ENCODE data around the gene ZNF302. TPM values are rescaled to one million over a fixed set of nuclear protein-coding genes. Genes with fewer than 3 reads are reported as not detected.
"Not testable (repeated sequence)": the region's sequence is repeated elsewhere in the genome, so short reads cannot be mapped to it uniquely, and the experiment has no call there.

The ZNF302 gene
- total RNA-seq, 1 donor from 2014 or later = 42.0 TPM

- Histone ChIP-seq H3K36me3 (peaks cover 31 to 48% of the 10 kb centered on the region in 2 donors), H3K9me3 (peaks cover 22 to 43% of the 10 kb centered on the region in 2 donors), H3K4me1 (peaks cover 0 to 9% of the 10 kb centered on the region in 2 donors), H3K4me3 (peak overlapping the region; percentile 83 to 85), H3K27ac (peak overlapping the region; percentile 99), H3K27me3 (no peaks in the 10 kb centered on the region)
- intact Hi-C loops (cut with DNase I) = loop anchor here (10.0 kb wide), 2 partner anchors 866 to 966 kb away; partner anchors contain the start of genes COX6B1, ETV2 and TMEM147
- no peak for TF ChIP-seq CTCF (IDR thresholded peaks at IDR 0.05)
- no peak for DNase-seq (ENCODE audit: low spot score in 2 of 2)
These were observed 943 bp downstream of the ZNF302 start for GRCh38 chr19:34678421-34678820.

GRCh38 chr19:34681478-34681877 lies 4.0 kb downstream of the ZNF302 start:
- intact Hi-C loops (cut with DNase I) = no loop called here
- Histone ChIP-seq H3K36me3 (peaks cover 43 to 64% of the 10 kb centered on the region in 2 donors), H3K27me3 (no peaks in the 10 kb centered on the region), H3K27ac (no peak overlapping the region), H3K9me3 (peaks cover 44 to 73% of the 10 kb centered on the region in 2 donors), H3K4me1 (peaks cover 0 to 7% of the 10 kb centered on the region in 2 donors), H3K4me3 (no peak overlapping the region)
- no peak for TF ChIP-seq CTCF (IDR thresholded peaks at IDR 0.05)
- no peak for DNase-seq (ENCODE audit: low spot score in 2 of 2)

- H3K27me3 ChIP-seq; H3K27ac ChIP-seq; DNase-seq (ENCODE audit: low spot score in 2 of 2); intact Hi-C loops (cut with DNase I); H3K4me3 ChIP-seq; H3K4me1 ChIP-seq: not testable (repeated sequence)
- H3K9me3 ChIP-seq = peaks cover 53 to 96% of the 10 kb centered on the region in 2 donors
- H3K36me3 ChIP-seq = peaks cover 31 to 47% of the 10 kb centered on the region in 2 donors
These were observed 7.8 kb downstream of the ZNF302 start for GRCh38 chr19:34685266-34685665.

- Histone ChIP-seq H3K4me3 (no peak overlapping the region), H3K27ac (no peak overlapping the region), H3K27me3 (no peaks in the 10 kb centered on the region), H3K4me1 (no peaks in the 10 kb centered on the region), H3K36me3 (peaks cover 27 to 35% of the 10 kb centered on the region in 2 donors), H3K9me3 (peaks cover 46 to 85% of the 10 kb centered on the region in 2 donors)
- intact Hi-C loops (cut with DNase I) = no loop called here
- no peak for DNase-seq (ENCODE audit: low spot score in 2 of 2)
- no peak for TF ChIP-seq CTCF (IDR thresholded peaks at IDR 0.05)
These were observed 9.0 kb downstream of the ZNF302 start for GRCh38 chr19:34686455-34686854.

GRCh38 chr19:34687348-34687747 lies 9.9 kb downstream of the ZNF302 start:
- no peak for TF ChIP-seq CTCF (IDR thresholded peaks at IDR 0.05)
- Histone ChIP-seq H3K27me3 (no peaks in the 10 kb centered on the region), H3K9me3 (peaks cover 42 to 80% of the 10 kb centered on the region in 2 donors), H3K27ac (no peak overlapping the region), H3K36me3 (peaks cover 22 to 26% of the 10 kb centered on the region in 2 donors), H3K4me1 (no peaks in the 10 kb centered on the region), H3K4me3 (no peak overlapping the region)
- DNase-seq (ENCODE audit: low spot score in 2 of 2) = no peak
- intact Hi-C loops (cut with DNase I) = no loop called here

GRCh38 chr19:34688592-34688991 lies 11.1 kb downstream of the ZNF302 start:
- no peak for DNase-seq (ENCODE audit: low spot score in 2 of 2)
- TF ChIP-seq CTCF (IDR thresholded peaks at IDR 0.05) = no peak
- H3K27ac ChIP-seq = no peak overlapping the region
- H3K4me1 ChIP-seq = no peaks in the 10 kb centered on the region
- peaks cover 10 to 14% of the 10 kb centered on the region in 2 donors for H3K36me3 ChIP-seq
- no peaks in the 10 kb centered on the region for H3K27me3 ChIP-seq
- no peak overlapping the region for H3K4me3 ChIP-seq
- peaks cover 36 to 67% of the 10 kb centered on the region in 2 donors for H3K9me3 ChIP-seq
- intact Hi-C loops (cut with DNase I) = no loop called here
